NCI-H524 treated with DMSO at 0.1 percent for 48 hours (cell line): ENCODE data around the gene MEF2A.
"Not testable (repeated sequence)": the region's sequence is repeated elsewhere in the genome, so short reads cannot be mapped to it uniquely, and the experiment has no call there.

Experiments used
- DNase-seq: peaks from one replicate; lab custom pipeline; 2025; lab: John Stamatoyannopoulos, UW

The MEF2A gene

DNA sequence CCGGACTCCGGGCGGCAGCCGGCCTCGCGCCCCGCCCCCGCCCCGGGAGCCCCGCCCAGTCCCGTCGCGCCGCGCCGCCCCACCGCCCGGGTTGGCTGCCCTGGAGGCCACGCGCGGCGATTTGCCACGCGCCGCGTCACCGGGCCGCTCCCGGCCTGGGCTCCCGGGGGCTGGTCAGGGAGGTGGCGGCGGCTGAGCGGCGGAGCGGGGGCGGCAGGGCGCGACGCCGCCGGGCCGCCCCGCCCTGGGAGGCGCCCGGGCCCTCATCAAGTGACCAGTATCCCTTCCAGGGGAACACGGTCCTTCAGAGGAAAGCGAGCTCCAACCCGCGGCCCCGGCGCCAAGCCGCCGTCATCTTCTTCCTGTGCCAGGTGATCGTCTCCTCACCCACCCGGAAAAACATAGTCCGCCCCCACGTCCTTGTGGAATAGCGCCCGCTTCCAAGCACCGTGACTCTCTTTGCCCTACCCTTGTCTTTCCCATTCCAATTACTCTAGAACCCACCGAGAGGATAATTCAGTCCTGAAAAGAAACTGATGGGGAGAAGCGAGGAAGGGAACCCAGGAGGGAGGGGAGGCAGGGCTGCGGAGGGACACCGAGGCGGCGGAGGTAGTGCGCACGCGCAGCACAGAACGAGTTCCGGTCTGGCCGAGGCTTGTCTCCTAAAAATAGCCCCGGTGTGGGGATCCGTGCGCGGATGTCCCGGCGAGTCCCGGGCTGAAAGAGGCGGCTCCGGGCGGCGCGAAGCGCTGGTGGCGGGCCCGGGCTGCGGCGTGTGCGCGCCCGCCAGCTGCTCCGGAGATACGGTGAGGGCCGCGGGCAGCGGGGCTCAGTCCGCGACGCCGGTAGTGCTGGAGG, at the start of gene MEF2A:
TSS of gene MEF2A (plus strand) at position 686 of the 858 bp plus-strand sequence. CDS start 67,136 bp downstream, outside the sequence.
- DNase-seq, result no peak

DNA sequence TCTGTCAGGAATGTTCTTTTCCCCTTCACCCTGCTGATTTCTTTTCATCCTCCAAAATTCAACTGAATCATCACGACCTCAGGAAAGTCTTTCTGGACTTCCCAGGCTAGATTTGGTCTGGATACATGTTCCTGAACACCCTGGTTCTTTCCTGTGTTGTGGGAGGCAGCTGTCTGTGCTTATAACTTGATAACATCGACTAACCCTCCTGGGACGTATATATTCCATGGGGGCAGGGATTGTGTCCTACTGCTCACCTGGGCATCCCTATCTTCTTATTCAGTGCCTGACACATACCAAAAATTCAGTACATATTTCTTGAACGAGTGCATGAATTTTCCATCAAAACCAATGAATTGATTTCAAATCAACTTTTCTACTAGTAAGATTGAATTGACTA, 47.6 kb upstream of the MEF2A start:
- DNase-seq, result no peak

DNA sequence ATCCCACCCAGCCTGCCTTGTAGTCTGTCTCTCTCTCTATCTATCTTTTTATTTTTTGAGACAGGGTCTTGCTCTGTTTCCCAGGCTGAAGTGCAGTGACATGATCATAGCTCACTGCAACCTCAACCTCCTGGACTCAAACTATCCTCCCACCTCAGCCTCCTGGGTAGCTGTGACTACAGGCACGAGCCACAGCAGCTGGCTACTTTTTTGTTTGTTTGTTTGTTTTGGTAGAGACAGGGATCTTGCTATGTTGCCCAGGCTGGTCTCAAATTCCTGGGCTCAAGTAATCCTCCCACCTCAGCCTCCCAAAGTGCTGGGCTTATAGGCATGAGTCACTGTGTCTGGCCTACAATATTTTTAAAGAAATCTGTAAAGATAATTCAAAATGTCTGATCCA, 46.4 kb upstream of the MEF2A start:
- DNase-seq, result not testable (repeated sequence)

DNA sequence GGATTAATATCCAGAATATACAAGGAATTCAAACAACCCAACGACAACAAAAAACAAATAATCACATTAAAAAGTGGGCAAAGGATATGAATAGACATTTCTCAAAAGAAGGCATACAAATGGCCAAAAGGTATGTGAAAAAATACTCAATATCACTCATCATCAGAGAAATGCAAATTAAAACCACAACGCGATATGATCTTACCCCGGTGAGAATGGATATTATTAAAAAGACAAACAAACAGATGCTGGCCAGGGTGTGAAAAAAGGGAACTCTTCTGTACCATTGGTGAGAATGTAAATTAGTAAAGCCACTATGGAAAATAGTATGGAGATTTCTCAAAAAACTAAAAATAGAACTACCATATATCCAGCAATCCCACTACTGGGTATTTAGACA, 43.5 kb upstream of the MEF2A start:
- no peak for DNase-seq

DNA sequence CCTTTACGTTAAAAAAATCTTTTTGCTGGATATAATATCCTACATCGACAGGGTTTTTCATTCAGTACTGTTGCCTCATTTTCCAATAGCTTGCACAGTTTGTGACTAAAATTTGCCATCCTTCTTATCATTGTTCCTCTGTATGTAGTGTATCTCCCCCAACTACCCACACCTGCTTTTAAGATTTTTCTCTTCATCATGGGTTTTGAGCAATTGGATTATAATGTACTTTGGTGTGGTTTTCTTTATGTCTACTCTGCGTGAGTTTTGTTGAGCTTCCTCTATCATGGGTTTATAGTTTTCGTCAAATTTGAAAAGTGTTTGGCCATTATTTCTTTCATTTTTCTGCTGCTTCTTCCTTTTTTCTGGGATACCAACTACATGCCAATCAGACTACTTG, 39.6 kb upstream of the MEF2A start:
- no peak for DNase-seq

DNA sequence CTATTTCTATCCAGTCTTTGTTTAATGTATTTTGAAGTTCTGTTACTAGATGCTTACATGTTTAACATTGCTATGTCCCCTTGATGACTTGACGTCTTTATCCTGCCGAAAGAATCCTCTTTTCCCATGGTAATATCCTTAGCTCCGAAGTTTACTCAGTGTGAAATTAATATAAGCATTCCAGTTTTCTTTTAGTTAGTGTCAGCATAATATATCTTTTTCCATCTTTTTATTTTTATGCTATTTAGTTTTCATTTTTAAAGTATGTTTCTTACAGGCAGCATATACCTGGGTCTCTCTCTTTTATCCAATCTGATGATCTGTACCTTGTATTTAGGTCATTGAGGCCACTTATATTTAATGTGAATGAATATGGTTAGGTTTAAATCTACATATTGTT, 39.1 kb upstream of the MEF2A start:
- DNase-seq, result no peak

DNA sequence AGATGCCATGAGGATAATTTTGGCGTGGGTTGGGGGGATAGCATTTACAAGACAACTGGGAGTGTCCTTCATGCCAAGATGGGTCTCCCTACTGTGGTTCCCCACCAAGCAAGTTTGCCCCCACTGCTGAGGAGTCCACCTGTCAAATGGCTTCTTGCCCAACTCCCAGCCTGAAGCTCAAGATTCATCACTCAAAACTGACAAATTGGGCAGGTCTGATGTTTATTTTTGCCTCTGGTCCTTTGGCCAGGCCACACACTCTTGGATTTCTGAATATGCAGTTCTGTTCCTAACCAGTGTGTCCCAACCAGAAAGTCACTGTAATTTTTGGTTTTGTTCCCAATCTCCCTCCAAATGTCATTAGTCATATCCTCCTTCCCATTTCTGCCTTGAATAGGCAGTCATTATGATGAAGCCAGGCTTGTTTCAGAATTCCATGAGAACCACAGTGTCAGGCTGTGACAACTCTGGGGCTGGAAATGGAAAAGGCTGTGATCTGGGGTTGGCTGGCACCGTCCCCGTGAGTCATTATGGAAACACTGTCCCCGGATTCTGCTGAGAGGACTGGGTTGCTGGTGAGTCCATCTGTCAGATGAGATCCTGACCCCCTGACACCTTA, 29.3 kb upstream of the MEF2A start:
- DNase-seq, result no peak

DNA sequence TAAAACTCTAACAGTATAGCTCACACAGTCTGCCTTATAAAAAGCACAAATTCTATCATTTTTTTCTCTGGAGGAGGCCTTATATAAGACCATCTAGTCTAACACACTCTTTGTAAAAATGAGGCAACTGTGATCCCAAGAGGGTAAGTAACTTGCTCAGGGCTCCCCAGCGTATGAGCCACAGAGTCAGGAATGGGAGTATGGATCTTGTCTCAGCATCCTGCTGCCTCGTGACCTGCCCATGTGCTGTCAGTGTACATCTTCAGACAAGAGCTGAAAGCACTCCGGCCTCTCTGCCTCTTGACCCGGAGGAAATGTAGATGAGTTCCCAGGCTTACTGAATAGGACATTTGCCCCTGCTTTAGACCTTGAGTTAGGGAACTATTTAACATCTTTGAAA, 28.4 kb upstream of the MEF2A start:
- DNase-seq, result no peak

DNA sequence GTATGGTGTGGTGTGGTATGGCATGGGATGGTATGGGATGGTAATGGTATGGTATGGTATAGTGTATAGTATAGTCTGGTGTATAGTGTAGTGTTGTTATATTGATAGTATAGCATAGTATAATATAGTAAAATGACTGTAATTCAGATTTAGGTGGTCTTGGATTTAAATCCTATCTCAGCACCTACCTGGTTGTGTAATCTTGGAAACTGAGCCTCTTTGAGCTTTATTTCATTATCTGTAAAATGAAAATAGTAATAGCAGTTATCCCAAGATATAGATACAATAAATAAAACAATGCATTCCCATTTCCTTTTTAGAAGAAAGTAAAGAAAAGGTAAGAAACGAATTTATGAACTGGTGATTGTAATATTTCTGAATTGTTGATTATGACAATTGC, 27.5 kb upstream of the MEF2A start:
- DNase-seq, result no peak

DNA sequence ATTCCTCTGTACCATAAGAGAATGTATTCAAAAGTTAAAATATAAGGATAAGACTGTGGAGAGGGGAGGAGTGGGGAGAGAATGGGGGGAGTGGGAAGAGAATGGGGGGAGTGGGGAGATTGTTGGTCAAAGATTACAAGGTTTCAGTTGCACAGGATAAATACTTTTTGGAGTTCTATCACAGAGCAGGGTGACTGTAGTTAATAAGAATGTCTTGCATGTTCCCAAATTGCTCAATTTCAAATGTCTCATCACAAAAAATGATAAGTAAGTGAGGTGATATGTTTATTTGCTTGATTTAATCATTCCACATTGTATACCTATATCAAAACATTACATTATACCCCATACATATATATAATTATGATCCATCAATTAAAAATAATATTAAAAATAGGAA, 23.0 kb upstream of the MEF2A start:
- DNase-seq, result no peak

DNA sequence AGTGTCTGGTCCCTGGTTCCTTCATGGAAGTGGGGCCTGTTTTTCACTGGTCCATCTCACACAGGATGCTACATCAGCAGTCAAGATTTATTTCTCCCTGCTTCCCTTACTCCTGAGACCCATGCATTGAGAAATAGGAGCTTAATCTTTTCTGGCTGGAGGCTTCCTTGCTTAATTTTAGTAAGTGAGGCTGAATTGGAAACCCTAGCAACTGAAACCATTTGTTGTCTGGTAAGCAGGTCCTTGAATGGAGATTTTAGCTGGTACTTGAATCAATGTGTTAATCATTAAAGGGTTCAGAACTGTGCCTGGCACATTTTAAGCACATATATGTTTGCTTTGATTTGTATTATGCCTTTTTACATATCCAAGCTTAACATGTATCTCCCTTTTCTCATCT, 20.2 kb upstream of the MEF2A start:
- no peak for DNase-seq

DNA sequence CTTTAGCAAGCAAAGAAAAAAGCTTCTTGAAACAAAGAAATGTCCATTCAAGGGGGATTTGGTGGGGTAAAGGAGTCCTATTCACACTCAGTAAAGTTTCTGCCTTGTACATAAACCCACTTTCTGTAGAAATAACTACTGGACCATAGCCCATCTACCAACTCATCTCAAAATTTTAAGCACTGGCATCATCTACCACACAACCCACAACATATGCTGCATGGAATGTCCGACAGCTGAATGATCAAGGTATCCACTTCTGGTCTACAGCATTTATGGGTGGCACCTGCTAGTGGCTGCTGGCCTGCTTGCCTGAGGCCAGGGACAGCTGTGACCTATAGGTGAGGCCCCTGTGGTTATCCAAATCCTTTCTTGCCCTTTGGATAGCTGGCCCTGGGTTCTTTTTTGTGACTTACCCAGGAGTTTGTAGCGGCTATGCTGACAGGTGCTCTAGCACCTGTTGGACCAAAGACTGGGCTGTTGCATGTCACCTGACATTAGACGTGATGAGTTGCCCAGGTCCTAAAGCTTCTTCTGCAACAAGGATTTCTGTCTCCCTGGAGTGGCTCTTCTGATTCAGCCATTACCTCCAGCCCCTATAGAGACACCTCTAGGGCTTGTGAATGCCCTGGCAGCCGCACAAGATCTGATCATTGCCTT, 19.2 kb upstream of the MEF2A start:
- DNase-seq, result no peak

DNA sequence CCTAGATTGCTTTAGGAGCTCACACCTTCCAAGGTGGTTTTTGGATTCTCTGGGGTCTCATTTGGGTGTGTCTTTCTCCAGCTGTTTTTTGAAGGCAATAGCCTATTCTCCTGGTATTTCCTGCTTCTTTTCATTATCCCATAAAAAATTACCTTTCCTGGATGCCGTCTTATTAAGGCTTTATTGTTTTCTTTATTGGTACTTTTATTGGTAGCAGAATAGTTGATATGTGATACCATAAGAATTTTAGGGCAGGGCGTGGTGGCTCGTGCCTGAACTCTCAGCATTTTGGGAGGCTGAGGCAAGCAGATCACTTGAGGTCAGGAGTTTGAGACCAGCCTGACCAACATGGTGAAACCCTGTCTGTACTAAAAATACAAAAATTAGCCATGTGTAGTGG, 18.3 kb upstream of the MEF2A start:
- no peak for DNase-seq

DNA sequence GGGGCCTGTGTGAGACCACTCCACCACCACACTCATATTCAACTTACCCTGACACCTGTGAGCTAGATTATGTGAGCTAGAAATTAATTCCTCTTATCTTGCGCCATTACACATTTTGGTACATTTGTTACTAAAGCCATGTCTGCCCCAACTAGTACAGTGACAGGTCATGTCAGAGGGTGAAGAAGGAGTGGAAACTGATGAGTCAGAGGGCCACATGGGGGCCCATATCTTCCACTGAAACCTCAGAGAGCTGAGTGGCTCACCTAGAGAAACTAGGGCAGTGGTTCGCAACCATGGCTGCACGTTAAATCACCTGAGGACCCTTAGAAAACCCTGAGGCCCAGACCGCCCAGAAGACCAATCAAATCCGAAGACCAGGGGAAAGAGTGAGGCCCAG, 15.7 kb upstream of the MEF2A start:
- no peak for DNase-seq

DNA sequence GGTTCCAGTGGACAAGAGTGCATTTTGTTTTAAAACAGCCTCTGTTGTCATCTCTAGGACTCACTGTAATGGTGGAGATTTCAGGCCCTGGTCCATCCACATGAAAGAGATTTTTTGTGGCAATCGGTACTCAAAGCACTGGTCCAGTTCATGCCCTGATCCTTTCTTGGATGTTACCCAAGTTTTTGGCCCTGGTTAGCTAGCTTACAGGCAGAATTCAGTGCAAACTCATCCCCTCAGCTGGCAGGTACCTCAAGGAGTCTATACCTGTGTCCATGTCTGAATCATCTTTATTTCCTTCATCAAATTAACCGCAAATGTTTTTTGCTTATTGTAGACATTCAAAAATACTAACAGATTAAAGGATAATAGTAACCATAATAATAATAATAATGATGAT, 13.7 kb upstream of the MEF2A start:
- no peak for DNase-seq

DNA sequence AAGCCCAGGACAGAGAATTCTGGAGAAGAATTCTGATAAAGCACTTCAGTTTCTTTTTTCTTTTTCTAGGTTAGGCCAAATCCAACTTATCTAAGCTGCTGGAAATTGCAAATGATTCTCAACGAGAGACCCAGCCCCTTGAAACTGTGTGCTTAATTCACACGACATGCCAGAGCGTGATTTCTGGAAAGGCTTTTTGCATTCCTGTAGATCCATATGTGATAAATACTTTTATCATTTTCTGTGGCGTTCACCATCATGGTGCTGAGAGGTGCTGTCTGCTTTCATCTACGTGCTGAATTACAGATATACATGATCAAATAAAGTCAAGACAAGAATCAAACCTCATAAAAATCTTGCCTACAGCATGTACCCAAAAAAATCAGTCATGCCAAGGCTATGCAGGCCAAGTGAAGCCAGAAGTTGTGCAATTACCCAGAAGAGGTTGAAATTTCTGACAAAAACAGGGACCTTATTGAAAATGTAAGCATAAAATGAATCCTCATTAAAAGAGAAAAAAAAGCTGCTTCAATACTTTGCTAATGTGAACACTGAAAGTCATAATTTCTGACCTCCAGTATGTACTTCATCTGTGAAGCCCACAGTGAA, 10.8 kb upstream of the MEF2A start:
- DNase-seq, result no peak

DNA sequence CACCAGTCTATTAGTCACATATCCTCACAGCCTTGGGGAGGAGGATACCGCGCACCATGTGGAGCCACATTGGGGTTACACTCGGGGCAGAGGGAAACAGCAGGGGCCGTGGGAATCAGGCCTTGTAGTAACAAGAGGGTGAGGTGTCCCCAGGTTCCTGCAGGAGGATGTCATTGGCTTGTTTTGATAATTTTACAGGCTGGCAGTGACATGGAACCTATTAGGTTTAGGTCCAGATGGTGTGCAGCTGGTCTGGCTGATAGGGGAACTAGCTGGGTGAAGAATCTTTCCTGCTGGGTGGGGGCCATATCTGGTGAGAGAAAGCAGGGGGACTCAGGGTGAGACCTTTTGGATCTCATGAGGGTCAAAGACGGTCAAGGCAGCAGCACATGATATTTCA, 9.8 kb upstream of the MEF2A start:
- DNase-seq, result peak; percentile 51

DNA sequence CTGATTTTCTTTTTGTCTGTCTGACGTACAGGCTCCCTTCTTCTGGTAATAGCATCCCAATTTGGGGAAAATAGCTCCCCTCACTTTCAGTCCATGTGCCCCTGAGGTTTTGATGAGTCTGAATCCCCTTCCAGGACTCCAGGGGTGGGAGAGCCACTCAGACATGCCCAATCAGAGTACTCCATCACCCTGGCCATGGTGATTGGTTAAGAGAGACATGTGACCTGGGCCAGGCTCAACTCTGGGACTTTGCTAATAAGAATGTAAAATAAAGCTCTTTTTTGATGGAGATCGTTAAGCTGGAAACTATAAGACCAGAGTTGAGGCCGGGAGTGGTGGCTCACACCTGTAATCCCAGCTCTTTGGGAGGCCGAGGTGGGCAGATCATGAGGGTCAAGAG, 9.2 kb upstream of the MEF2A start:
- no peak for DNase-seq

DNA sequence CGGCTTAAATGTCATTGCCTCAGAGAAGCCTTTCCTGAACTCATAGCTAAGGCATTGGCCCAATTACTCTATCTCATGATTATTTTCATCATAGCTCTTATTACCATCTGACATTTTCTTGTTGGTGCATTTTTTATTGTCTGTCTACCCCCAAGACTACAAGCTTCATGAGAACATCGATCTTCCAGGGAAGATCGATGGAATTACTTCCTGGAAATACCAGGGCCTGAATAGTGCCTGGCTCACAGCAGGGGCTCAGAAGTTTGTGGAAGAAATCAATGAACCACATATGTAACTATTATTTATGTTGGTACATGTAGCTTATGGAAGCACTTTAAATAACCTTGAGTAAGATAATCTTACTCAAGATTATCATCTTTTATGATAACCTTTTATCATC, 7.7 kb upstream of the MEF2A start:
- DNase-seq, result no peak

DNA sequence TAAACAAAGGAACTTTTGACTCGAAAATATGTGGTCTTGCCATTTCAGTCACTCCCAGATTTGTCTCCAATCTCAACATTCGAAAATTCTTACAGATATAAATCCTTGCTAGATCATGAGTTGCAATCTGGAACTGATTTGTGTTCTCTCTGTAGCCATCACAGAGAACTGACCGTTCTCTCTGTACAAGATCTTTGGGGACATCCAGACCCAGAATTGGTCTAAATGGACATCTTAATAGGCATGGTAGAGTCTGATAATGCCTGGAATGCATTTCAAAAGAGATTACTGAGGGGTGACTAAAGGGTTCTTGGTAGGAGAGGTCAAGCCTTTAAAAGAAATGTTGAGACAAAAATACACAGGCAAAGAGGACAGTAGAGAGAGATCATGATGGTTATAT, 7.2 kb upstream of the MEF2A start:
- no peak for DNase-seq

DNA sequence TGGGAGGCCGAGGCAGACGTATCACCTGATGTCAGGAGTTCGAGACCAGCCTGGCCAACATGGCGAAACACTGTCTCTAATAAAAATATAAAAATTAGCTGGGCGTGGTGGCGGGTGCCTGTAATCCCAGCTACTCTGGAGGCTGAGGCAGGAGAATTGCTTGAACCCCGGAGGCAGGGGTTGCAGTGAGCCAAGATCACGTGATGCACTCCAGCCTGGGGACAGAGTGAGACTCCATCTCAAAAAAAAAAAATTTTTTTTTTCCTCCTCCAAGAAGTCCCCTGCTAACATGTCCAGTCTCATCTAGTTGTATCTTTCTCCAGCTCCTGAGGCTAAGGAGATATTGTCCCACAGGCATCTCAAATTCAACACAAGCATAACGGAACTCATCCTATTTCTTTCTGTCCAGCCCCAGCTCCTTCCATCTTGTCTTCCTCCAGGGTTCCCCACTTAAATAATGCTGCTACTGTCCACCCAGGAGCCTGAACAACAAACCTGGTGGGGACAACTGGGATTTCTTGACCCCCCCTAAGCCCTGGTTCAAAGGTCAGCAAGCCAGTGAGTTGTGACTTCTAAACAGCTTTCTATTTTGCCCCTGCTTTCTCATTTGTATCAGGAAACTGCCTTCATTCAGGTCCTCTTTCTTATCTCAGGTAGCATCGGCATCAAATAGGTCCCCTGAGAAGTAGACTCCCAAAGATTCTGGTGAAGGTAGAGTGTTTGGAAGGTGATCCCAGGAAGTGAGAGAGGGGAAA, 4.1 kb upstream of the MEF2A start:
- no peak for DNase-seq

DNA sequence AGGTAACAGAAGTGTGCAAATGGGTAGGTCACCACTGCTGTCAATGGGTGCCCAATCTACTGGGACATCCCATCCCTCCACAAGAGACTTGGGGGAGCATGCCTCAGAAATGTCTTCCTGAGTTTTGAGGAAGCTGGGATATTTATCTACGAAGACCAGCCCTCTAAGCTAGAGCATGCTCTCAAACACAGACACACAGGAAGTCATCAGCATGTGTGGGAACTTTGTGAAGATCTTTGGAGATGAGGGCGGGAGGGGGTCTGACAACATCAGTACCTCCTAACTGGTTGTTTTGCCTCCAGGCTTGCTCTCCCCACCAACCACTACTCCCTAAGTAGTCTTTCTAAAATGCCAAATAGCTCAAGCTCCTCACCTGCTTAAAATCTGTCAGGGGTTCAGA, 3.5 kb upstream of the MEF2A start:
- no peak for DNase-seq
